Inferior parietal cortex (tissue), 1 donor: ENCODE measurements around the gene VAPB.

Experiments
- DNase-seq: peaks from one replicate; pipeline ENCODE4 v3.0.0-alpha.2; 2016; ENCODE audit errors: extremely low spot score

Gene VAPB

DNA sequence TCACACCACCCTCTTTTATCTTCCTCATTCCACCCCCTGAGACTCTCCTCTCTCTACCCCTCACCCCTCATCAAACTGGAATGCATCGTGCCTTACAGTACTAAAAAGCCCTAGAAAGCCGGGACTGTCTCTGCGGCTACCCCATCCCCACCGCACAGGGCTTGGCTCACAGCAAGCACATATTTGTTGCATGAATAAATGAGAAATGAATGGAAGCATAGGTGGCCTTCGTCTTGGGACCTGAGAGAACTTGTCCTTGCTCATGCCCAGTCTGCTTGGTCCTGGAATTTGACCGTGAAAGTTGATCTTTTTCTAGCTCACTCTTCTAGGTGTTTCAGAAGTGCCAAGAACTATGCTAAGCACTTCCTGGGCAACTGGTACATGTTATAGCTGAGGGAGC, 72.9 kb downstream of the VAPB start:
- DNase-seq = no peak

DNA sequence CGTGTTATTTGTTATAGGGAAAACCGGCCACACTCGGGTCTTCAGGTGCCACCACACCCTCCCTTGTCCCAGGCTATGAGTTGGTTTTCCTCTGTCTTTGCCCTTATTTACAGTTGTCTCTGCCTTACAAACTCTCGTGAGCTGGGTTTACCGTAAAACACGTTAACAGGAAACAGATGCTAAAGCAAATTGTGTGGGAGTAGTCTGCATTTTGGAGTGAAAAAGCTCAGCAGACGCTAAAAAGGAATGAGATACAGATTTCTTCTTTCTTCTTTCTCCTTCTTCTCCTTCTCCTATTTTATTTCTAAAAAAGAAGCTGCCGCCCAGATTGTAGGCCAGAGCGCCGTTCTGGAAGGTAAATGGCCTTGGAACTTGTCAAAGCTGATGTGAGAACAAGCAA, 74.2 kb downstream of the VAPB start:
- DNase-seq = no peak

DNA sequence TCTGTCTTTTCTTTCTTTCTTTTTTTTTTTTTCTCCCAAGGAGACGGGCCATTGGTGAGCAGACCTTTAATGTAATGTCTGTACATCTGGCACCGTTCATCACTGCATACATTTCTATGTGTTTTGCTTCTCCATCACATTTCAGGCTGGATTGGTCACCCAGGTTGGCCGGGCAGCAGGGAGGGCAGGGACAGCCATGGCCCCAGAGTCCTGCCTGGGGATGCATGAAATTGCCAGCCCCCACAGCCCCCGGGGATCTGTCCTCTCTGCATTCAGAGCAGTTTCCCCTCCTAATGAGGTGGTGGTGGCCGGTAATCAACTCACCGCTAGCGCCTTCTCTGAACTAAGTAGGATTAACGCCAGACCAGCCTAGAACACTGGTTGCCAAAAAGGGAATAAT, 75.8 kb downstream of the VAPB start:
- no peak for DNase-seq

DNA sequence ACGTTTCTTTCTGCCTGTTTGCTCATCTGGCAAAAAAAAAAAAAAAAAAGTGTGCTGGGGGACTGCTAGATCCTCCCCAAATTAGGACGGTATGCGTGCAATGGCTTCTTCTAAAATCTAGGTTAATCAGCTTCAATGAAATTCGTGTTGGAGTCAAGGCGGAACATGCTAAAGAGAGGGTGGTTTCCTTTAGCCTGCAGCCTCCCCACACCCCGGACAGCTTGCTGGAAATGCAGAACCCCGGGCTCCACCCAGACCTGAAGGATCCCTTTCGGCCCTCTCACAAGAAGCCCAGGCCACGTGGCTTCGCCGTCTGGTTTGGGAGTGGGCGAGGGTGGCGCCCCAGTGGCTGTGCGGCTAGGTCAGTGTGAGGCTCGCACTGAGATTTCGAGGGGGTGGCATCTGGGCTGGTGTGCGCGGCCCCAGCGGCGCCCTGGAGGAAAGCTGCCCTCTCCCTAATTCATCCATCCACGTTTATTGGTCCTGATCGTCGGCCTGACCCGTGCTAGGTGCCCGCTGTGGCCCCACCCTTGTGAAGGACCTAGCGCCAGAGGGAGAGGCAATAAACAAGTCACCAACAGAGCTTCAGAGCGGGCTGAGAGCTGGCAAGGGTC, 77.2 kb downstream of the VAPB start:
- DNase-seq = no peak

DNA sequence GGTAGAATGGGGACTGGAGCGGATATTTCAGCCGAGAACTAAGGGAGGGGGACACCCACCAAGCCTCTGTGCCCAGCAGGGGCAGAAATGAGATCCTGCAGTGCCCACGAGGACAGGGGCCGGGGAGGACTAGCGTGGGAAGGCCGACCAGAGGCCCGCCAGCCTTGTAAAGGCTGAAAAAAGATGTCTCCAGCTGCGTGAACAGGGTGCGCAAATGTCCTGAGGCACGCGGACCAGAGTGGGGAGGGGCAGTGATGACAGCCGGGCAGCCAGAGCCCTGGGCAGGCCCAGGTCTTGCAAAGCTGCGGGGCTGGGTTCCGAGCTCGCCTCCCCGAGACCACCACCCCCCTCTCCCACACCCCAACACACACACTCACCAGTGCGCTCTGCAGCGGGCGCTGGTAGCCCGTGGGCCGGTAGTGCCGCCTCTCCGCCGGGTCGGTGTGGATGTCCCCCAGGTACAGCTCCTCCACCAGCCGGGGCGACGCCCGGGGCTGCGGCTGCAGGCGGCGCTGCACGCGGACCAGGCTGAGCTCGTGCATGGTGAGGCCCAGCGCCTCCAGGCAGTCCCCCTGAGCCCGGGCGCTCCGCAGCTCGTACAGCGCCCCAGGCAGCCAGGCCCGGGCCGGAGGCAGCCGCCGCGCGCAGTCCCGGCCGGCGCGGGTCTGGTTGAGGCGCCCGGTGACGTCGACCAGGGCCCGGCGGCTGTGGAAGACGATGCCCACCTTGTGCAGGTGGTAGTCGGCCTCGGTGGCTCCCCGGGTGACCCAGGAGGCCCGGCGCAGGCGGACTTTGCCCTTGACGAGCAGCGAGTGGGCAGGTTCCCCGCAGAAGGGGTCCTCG, 77.9 kb downstream of the VAPB start:
- no peak for DNase-seq

DNA sequence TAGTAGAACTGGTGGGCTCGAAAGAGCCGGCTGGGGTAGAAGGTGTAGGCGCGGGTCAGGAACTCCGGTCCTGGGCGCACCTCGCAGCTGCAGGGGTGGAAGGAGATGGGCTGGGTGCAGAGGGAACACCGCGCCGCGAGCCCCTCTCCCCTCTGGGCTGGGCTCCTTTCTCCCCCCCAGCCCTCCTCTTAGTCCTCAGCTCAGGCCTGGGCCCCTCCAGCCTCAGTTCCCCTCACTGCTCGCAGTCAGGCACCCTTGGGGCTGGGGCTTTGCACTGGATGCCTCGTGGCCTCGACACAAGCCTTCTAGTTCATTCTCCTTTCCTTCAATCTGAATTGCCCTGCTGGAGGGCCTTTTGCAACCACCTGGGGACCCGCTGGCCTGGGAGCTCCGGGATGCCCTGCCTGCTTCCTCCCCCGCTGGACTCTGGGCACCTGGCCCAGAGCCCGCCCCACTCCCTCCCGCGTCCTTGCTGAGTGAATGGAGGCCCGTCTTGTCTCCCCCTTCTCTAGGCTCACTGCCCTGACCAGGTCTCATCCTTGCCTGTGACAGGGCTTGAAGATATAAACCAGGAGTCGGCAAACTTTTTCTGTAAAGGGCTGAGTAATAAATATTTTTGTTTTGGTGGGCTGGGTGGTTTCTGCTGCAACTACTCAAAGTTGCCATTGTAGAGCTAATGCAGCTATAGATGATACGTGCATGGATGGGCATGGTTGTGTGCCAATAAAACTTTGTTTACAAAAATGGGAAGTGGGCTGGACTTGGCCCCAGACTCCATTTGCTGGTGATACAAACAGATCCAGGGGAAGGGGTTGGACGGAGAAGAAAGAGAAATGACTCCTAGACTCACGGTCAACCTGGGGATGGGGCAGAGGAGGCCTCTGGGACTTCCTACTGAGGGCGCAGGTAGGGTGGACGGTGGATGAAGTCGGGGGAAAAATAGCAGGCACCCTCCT, 78.8 kb downstream of the VAPB start:
- no peak for DNase-seq

DNA sequence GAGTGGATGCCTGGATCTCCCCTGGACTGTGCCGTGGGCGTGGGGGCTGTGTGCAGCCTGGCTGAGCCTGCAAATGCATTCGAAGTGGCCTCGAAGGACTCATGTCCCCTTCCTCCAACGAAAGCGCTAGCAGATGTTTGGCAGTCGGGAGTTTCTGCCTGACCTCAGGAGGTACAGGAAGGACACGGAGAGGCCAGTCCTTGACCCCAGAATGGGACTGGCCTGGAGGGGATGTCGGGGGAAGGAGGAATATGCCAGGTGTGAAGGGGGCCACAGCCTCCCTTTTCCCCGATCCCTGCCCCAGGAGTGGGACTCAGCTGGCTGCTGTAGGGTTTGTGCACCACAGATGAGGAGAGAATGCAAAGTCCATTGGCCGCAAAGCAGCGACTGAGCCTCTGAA, 80.6 kb downstream of the VAPB start:
- DNase-seq = no peak

DNA sequence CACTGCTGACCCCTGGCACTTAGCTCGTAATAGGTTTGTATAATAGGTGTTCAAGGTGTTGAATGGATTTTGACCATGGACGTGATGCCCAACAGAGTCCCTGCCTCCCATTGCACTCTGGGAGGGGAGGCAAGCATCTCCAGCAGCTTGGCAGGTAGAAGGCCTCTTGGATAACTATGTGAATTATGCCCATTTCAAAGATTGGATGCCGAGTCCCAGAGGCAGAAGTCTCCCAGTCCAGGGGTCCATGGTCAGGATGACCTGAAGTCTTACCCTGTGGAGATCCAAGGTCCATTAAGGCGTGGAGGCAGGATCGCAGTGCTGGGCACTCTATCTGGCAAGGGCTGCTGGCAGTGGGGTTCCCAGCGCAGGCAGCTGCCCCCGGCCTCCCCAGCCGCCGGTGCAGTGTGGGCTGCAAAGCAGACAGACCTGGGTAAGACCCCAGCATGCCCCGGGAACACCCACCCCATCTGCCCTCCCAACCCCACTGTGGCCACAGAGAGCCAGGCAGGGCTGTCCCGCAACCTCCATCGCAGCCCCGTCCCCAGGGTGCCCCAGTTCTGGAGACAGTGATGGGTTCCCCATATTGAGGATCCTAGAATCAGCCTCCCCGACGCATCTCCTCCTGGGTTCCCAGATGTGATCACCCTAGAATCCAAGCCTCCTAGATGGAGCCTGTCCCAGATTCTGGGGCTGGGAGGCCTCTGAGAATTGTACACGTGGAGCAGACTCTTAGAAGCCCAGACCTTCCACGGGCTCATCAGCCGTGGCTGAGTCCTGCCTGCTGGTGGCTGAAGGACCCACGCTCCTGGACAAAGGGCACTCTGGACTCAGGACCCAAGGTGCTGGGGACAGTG, 81.5 kb downstream of the VAPB start:
- DNase-seq = no peak

DNA sequence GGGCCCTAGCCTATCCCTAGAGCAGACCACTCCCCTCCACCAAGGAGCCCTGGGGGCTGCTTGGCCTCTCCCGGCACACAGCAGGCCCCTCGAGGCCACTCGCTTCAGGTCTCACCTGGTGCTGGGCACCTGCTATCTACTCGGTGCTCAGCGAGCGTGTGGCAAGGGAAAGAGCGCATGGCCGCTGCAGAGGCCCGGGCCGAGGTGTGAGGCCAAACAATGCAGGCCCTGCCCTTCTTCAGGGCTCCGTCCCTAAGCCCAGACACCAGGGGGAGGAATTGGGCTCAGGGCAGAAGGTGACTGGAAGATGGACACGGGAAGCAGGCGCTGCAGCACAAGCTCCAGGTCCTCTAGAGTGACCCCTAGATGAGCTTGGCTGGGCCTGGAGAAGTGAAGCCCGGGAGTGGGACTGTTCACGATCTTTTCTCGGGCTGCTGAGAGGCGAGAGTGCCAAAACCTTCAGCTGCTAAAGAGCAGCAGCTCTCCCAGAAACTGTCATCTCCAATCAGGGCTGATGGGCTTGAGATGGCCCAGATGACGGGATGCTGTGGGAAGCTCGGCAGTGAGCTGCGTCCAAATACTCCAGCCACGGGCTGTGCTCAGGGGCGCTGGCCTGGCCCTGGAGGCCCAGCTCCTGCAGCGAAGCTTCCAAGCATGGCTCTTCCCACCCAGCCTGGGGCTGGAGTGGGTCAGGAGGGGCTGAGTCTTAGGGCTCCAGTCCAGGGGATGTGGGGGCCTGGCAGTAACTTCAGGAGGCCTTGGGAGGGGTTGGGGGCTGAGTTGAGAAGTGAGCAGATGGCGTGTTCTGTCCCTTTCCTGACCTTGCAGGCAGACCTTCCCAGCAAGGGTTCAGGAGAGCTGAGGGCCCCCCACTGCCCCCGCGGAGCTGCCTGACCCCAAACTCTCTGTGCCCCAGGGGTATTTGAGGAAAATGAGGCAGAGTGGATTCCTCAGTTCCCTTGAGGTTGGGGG, 82.5 kb downstream of the VAPB start:
- no peak for DNase-seq

DNA sequence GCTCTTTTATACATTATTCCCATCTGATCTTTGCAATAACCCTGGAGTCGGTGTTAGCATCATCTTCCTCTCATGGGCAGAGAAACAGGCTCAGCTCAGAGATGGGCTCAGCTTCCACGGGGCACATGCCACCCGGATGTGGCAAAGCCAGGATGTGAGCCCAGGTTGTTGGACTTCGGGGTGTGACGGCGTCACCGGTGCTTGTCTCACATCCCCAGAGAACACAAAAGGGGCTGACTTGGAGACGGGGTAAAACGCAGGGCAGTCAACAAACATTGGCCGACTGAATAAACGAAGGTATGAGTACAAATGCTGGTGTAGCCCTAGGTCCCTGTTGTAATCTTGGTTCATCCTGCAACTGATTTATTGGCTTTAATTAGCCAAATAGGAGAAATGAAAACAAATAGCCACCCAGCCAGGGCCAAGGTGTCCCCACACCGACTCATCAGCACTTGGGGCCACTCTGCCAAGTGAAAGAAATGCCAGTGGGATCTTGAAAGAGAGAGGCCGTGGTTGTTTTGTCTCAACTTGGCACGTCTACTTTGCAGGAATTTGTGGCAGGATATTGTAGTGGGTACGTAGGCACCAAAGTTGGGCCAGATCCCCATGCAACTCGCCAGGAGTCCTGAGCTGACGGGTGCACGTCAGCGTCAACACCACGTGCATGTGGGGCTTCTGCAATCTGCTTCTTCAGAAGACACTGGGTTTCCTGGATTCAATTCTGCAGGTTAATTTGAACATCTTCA, 83.4 kb downstream of the VAPB start:
- no peak for DNase-seq

DNA sequence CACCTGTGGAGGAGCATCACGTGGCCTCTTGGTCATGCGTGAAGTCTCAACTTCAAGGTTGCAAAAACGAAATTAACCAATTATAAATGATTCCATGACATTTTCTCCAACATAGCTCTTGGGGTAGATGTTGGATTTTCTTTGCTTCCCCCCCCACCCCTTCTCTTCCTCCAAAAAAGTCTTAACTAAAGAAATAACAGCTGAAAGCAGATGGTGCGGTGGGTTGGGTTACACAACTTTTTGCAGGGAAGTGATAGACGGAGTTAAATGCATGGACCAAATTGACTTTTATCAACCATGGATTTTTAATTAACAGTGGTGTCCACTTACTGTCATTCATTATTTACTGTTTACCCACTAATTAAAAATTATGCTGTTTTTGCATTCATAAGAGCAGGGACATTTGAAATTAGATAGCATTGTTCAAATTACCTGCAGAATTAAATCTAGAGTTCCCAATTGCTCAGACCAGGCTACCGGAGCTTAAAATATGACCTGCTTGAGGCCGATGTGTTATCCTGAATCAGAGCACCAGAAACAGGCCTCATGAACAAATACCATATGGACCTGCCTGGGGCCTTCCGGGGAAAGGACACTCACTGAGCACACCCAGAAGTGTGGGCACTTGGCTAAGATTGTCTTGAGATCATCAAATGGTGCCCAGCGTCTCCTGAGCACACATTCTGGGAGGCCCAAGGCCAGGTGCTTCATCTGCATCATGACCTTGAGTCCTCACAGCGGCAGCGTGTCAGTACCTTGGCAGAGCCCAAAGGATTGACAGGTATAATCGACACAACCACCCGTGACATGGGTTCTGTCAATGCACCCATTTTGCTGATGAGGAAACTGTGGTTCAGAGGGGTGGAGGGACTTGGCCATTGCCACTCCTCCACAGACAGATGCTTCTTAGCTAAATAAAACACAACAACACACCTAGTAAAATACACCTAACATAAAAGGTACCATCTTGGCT, 84.7 kb downstream of the VAPB start:
- no peak for DNase-seq

DNA sequence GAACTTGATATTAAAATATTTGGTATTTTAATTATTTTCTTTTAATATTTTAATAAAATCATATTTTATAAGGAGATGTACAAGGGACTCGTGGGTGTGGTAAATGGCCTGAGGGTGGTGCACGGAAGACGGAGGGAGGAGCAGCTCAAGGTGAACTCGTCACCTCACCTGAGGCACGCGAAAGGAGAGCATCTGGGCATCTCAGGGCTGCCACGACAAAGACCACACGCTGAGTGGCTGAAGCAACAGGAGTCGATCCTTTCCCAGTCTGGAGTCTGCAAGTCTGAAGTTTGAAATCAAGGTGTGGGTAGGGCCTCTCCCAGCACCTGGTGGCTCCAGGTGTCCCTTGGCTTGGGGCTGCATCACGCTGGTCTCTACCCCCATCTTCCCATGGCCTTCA, 86.4 kb downstream of the VAPB start:
- no peak for DNase-seq

DNA sequence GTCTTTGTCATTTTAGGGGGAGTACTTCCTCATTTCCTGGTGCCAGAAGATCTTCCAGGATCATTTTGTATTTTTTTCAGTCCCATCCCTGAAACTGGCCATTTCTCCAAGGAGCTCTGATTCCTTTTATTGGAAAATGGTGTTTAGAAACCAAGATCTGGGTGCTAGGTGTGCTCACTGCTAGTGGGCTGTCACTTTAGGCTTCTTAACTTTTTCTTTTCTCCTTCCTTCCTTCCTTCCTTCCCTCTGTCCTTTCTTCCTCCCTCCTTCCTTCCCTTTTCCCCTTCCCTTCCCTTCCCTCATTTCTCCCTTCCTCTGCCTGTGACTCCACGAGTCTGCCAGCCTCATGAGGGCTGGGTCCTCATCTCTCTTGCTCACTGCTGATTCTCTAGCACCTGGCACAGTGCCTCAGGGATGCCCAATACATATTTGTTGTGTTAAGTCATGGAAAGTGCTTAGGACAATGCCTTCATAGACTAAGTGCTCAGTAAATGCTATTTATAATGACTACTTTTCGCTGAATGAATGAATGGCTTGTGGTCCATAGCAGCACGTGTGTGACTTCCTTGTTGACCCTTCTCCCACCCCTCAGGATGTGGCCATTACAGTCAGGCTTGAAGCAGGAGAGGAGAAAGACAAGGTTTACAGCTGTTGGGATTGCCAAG, 89.2 kb downstream of the VAPB start:
- DNase-seq = no peak

DNA sequence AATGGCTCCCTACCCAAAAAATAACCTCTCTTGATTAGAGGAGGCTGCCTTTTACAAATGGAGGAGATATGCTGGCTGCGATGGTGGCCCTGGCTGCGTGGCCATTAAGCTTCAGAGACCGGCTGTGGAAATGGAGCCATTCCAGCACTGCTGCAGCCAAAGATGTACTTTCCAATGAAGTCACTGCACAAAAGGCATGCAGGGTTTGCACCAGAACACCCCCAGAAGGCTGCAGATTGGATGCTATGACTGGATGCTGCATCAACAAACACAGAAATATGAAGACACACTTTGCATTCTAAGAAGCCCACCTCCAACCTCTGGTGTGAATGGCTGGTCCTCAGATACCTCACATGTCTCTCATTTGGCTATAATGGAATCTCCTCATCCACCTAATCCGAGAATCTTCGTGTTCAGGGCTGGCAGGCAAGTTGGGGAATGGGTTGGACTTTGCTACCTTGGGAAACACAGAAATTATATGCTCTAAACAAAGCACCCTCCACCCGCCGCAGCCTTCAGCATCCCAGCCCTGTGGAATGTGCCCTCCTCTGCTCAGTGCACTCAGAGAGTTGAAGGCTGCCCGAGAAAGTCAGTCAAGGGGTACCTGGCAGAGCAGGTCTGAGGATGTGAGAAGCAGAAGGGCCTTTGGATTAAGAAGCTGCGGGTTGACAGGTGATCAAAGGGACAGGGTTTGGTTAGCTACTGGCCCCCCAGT, 90.9 kb downstream of the VAPB start:
- DNase-seq = no peak

DNA sequence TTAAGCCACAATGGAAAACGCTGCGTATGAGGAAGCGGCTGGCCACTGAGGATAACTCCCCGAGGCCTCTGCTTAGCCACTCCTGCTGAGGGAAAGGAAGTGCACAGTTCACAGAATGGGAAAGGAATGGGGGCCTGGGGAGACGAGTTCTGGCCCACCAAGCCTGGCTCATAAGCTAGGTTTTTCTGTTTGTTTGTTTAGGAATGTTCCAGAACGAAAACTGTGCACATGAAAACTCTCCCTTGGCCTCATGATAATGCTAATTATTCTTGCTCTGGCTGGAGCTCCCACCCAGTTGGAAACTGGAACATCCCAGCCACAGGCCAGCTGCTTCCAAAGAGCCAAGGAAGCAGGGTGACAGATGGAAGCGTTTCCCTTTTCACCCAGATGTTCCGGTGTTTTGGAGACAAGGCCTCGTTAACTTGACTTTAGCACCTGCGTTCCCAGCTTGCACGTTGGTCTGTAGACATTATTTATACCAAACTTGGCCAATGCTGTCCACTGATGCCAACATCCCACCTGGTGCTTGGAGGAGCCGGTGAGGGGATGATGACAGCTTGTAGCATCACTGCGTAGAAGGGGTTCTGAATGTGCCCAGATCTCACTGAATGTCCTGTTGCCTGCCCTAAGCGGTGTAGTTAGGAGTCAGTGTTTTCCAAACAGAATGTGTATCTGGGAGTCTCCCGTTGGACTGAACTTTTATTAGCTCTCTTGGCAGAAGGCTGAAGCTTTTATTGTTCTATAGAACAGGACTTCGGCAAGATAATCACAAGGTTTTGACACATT, 91.7 kb downstream of the VAPB start:
- DNase-seq = no peak

DNA sequence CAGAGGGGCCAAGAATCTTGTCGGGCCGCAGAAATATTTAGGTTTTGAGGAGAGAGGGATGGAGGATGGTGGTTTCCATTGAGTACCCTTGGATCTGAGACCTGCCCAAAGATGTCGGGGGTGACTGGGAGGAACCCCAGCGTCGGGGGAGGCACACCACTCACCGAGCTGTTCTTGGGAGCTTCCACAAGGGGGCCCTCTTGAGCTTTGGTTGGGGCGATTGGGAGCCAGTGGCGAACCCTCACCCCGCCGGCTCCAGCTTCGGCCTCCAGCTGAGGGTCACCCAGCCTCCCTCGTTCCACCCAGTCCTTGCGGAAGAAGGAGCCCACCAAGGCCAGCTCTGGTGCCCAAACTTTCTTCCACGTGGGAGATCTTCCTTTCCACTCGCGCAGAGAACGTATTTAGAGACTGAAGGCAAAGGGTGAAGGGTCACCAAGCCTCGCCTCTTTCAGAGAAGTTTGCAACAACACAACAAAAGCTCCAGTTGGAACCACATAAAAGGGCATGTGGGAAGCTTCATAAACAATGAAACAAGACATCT, 92.5 kb downstream of the VAPB start:
- peak; percentile 13 for DNase-seq
